CD4-positive, alpha-beta T cell (primary cell): ENCODE results near the gene KIF21B. TPM values are rescaled to one million over a fixed set of nuclear protein-coding genes. Genes with fewer than 3 reads are reported as not detected.

Experiments used
- ATAC-seq: fragments of 200-7000 bp; cut with Tn5 transposase; one replicate; pipeline ENCODE4 v1.10.0; 2022; ENCODE audit warnings: mild to moderate bottlenecking; ENCODE audit not compliant: poor library complexity
- CTCF ChIA-PET: fragments of 350-600 bp; sonication (Branson Sonifier 250); formaldehyde crosslinking; loops from one replicate; lab custom pipeline; 2021; ENCODE audit warnings: antibody characterized with exemption, inconsistent platforms; lab: Charles Lee
- POLR2A ChIA-PET: fragments of 350-600 bp; sonication (Branson Sonifier 250); formaldehyde crosslinking; loops from one replicate; lab custom pipeline; 2021; ENCODE audit warnings: antibody characterized with exemption, inconsistent platforms; lab: Charles Lee
- DNase-seq, 14 experiments: peaks; one replicate each; pipeline ENCODE4 v3.0.0-alpha.2; 2013 to 2020; ENCODE audit warnings: mixed read lengths in 2 of 14
- H3K27ac ChIP-seq, 2 donors: one replicate each; pipeline versions ENCODE4 v1.5.1 to v1.7.0; 2013; ENCODE audit warnings: low read length in 2 of 2, low read depth in 1 of 2, mild to moderate bottlenecking in 1 of 2
- H3K27me3 ChIP-seq, 2 experiments: 1 replicate in 1 of 2; 2 replicates in 1 of 2; pipeline versions ENCODE4 v1.6.1 to v1.7.0; 2013; ENCODE audit warnings: low read length in 2 of 2, control low read depth in 1 of 2, mild to moderate bottlenecking in 1 of 2, moderate library complexity in 1 of 2; ENCODE audit not compliant: insufficient read depth in 2 of 2, control insufficient read depth in 1 of 2
- H3K36me3 ChIP-seq: one replicate; pipeline ENCODE4 v1.6.1; 2013; ENCODE audit warnings: low read length, control low read depth; ENCODE audit not compliant: insufficient read depth
- H3K4me1 ChIP-seq: one replicate; pipeline ENCODE4 v1.6.1; 2013; ENCODE audit warnings: low read length, control low read depth; ENCODE audit not compliant: insufficient read depth
- H3K4me3 ChIP-seq: one replicate; pipeline ENCODE4 v1.5.1; 2013; ENCODE audit warnings: mild to moderate bottlenecking, low read length, moderate library complexity
- H3K9me3 ChIP-seq, 2 experiments: 1 replicate in 1 of 2; 2 replicates in 1 of 2; pipeline versions ENCODE4 v1.6.1 to v1.7.0; 2013; ENCODE audit warnings: low read length in 2 of 2, mild to moderate bottlenecking in 2 of 2, control low read depth in 1 of 2, moderate library complexity in 1 of 2; ENCODE audit not compliant: control insufficient read depth in 1 of 2, insufficient read depth in 1 of 2
- H3K27ac Mint-ChIP-seq: one replicate; pipeline ENCODE4 v1.8.0; 2020; ENCODE audit warnings: mixed read lengths
- H3K27me3 Mint-ChIP-seq: one replicate; pipeline ENCODE4 v1.8.0; 2021; ENCODE audit warnings: mixed read lengths
- H3K36me3 Mint-ChIP-seq: one replicate; pipeline ENCODE4 v1.8.0; 2021; ENCODE audit warnings: low read depth, mixed read lengths
- H3K4me1 Mint-ChIP-seq: one replicate; pipeline ENCODE4 v1.8.0; 2021; ENCODE audit warnings: low read depth, mixed read lengths
- H3K4me3 Mint-ChIP-seq: one replicate; pipeline ENCODE4 v1.8.0; 2020; ENCODE audit warnings: mild to moderate bottlenecking, mixed read lengths
- H3K9me3 Mint-ChIP-seq: one replicate; pipeline ENCODE4 v1.8.0; 2020; ENCODE audit warnings: mixed read lengths
- CTCF ChIP-seq: fragments of 200-600 bp; IDR thresholded peaks from one replicate; pipeline ENCODE4 v1.8.0; 2022; ENCODE audit warnings: antibody characterized with exemption, mild to moderate bottlenecking
- intact Hi-C, 2 experiments: fragments of 100-400 bp; cut with DNase I in 1 of 2; cut with micrococcal nuclease in 1 of 2; formaldehyde crosslinking; loops; one replicate each; pipeline versions ENCODE4 v1.15.1 to v1.9.0; 2023 to 2025; cut with DNase I, micrococcal nuclease
- total RNA-seq, 174 experiments: library from RNA in 2 of 174; stranded (reverse) in 2 of 174; gene quantifications; one replicate each; pipeline ENCODE4 v1.2.3 and lab custom pipeline; 2021 to 2026

Gene KIF21B
- total RNA-seq, 2 experiments from 2014 or later, result 64.5 to 65.4 TPM

- no peak for TF ChIP-seq CTCF
- Mint-ChIP-seq H3K4me3 (no peak overlapping the region), H3K27ac (no peak overlapping the region), H3K9me3 (no peaks in the 10 kb centered on the region), H3K4me1 (peaks cover 6% of the 10 kb centered on the region), H3K36me3 (no peaks in the 10 kb centered on the region), H3K27me3 (no peaks in the 10 kb centered on the region)
- no peaks in the 10 kb centered on the region for H3K27me3 ChIP-seq
- H3K9me3 ChIP-seq, result no peaks in the 10 kb centered on the region
- H3K4me1 ChIP-seq, result peaks cover 7% of the 10 kb centered on the region
- ChIA-PET POLR2A (no interaction called here), CTCF (interaction anchor here (1.6 to 4.2 kb wide), 2 partner anchors 65 to 72 kb away, joined by 8 to 36 read pairs; no protein-coding TSS in a partner anchor)
- no peak for ATAC-seq
- no peaks in the 10 kb centered on the region for H3K36me3 ChIP-seq
- H3K4me3 ChIP-seq, result no peak overlapping the region
- no peak for DNase-seq
- H3K27ac ChIP-seq, result no peak overlapping the region
- intact Hi-C loops, result loop anchor here (5.0 to 10.0 kb wide), 4 partner anchors 68 to 1359 kb away; partner anchors contain the start of gene CACNA1S (in 1 of the 2)
These were observed 20.6 kb upstream of the KIF21B start for GRCh38 chr1:201044119-201044518.

DNA sequence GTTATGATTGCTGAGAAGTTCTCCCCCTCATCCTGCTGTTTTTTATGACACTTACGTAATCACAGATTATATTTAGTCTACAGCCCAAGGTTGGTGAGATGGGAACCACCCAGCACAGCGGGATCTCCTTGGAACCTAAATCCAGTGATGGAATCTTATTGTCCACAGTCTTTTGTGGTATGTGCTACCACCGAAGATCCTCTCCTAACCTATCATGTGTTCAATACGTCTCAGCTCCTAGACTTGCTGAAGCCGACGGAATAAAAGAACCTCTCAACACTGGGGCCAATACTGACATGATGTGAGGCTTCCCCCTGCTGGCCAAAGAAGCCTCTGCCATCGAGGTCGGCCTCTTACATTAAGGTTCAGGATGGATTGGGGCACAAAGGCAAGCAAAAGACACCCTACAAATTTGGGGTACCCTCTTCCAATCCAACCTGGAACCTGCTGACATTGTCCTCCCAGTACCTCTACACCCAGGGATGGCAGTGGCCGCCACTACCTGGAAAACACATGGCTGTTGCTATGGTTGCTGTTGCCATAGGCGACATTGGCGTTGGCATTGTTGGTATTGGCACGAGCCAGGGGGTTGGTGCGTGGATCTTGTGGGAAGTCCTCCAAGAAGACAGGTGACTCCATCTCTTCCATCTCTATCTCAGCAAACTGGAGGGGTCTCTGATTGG, 19.4 kb upstream of the KIF21B start:
- DNase-seq (peak; percentile 60 to 86 (median 66)), ATAC-seq (peak; percentile 99)
- Mint-ChIP-seq H3K36me3 (no peaks in the 10 kb centered on the region), H3K4me1 (peaks cover 6% of the 10 kb centered on the region), H3K4me3 (no peak overlapping the region), H3K9me3 (no peaks in the 10 kb centered on the region), H3K27ac (no peak overlapping the region), H3K27me3 (no peaks in the 10 kb centered on the region)
- intact Hi-C loops, result loop anchor here (1.0 to 10.0 kb wide), 11 partner anchors 18 to 1358 kb away; partner anchors contain the start of genes CACNA1S (in 1 of the 2) and KIF21B (in 1 of the 2)
- peaks cover 7% of the 10 kb centered on the region for H3K4me1 ChIP-seq
- no peaks in the 10 kb centered on the region for H3K36me3 ChIP-seq
- H3K4me3 ChIP-seq, result no peak overlapping the region
- ChIA-PET CTCF (interaction anchor here (0.7 to 4.2 kb wide), 10 partner anchors 9 to 421 kb away, joined by 3 to 36 read pairs (median 6); partner anchors contain the start of gene KIF21B), POLR2A (interaction anchor here (0.6 to 2.5 kb wide), 4 partner anchors 21 to 70 kb away, joined by 3 to 11 read pairs (median 4); no protein-coding TSS in a partner anchor)
- H3K9me3 ChIP-seq, result no peaks in the 10 kb centered on the region
- no peaks in the 10 kb centered on the region for H3K27me3 ChIP-seq
- TF ChIP-seq CTCF, result peak; percentile 90
- H3K27ac ChIP-seq, result no peak overlapping the region

GRCh38 chr1:201041011-201041410, 17.5 kb upstream of the KIF21B start:
- H3K27ac Mint-ChIP-seq, result no peak overlapping the region

More at GRCh38 chr1:201041011-201041410, 17.5 kb upstream of the KIF21B start:
- POLR2A ChIA-PET, result interaction anchor here (1.7 to 2.5 kb wide), 2 partner anchors 18 to 68 kb away, joined by 3 to 11 read pairs; no protein-coding TSS in a partner anchor
- Histone ChIP-seq H3K9me3 (no peaks in the 10 kb centered on the region), H3K27ac (no peak overlapping the region), H3K4me3 (no peak overlapping the region), H3K36me3 (no peaks in the 10 kb centered on the region), H3K4me1 (peaks cover 7% of the 10 kb centered on the region), H3K27me3 (no peaks in the 10 kb centered on the region)
- no peaks in the 10 kb centered on the region for H3K9me3 Mint-ChIP-seq
- no peak overlapping the region for H3K4me3 Mint-ChIP-seq
- CTCF ChIA-PET, result interaction anchor here (2.4 to 4.2 kb wide), 2 partner anchors 61 to 69 kb away, joined by 18 to 36 read pairs; no protein-coding TSS in a partner anchor
- H3K4me1 Mint-ChIP-seq, result peaks cover 6% of the 10 kb centered on the region
- no peak for DNase-seq
- no peaks in the 10 kb centered on the region for H3K36me3 Mint-ChIP-seq
- H3K27me3 Mint-ChIP-seq, result no peaks in the 10 kb centered on the region
- no peak for TF ChIP-seq CTCF
- ATAC-seq, result no peak
- intact Hi-C loops, result loop anchor here (5.0 to 10.0 kb wide), 4 partner anchors 71 to 1356 kb away; partner anchors contain the start of gene CACNA1S (in 1 of the 2)
